GM18951 (cell line): Measurements from ENCODE around the gene CAPZA3.
"Not testable (repeated sequence)": the region's sequence is repeated elsewhere in the genome, so short reads cannot be mapped to it uniquely, and the experiment has no call there.

Experiments used
- POLR2A ChIP-seq: IDR thresholded peaks from 4 replicates; pipeline ENCODE4 v1.6.1; 2011; ENCODE audit warnings: mild to moderate bottlenecking; ENCODE audit not compliant: insufficient read length, insufficient read depth; ENCODE audit errors: extremely low read depth
- in situ Hi-C: fragments of 300-500 bp; cut with MboI; formaldehyde crosslinking; loops from one replicate; pipeline ENCODE4 v1.12.0; 2022; ENCODE audit warnings: low sequenced_read_pairs, mixed read lengths, inconsistent platforms; ENCODE audit not compliant: unreplicated experiment

Gene CAPZA3

DNA sequence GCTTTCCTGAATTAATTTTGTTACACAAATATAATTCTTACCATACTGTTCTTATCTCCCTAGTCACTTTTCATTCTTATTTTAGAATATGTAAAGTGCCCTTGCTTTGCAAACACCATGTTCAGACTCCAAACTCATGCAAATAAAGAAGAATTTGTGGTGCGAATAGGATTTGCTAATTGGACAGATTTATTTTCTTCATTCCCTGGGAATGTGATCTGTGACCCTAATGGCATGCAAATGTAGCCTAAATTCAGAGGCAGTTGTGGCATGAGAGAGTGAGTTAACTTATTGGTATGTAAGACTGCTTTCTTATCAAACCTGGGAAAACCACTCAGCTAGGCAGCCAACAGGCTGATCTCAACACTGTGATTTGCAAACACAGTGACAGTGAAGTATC is 10.0 kb downstream of the CAPZA3 start:
- in situ Hi-C loops = no loop called here
- no peak for TF ChIP-seq POLR2A

DNA sequence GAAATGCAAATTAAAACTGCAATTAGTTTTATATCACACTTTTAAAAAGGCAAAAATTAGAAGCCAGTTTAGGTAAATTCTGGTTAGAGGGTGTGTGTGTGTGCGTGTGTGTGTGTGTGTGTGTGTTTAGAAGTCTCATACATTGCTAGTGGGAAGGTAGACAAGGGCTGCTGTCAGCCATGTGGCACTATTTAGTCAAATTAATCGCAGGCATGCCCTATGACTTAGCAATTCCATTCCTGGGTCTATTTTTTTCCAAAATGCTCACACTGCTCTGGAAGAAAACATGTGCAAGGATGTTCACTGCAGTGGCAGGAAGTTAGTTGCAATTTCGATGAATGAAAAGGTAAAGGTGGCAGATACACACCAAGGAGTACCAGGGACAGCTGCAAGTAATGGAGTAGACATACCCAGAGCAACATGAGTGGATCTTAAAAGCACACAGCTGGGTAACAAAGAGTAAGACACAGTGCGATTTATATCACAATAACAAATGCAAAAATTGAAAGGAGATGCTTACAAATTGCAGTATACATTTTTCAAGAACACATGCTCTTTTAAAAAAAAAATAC is 11.6 kb downstream of the CAPZA3 start:
- in situ Hi-C loops = no loop called here
- TF ChIP-seq POLR2A = no peak

DNA sequence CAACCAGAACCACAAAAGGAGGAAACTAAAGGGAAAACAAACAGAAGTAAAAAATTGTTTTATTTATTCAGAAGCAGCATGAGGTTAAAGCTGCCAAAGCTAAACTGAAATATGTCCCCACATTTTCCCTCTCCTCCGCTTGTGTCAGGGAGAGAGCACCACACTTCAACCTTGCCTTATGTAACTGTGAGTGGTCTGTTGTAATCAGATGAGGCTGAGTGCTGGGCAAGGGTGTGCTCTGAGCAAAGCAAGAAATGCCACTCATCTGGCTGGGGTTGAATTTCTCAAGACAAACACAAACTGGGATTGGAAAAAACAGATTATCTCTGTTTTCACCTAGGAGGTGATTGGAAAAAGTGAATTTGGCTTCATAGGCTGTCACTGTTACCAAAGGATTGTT is 12.2 kb downstream of the CAPZA3 start:
- in situ Hi-C loops = no loop called here
- TF ChIP-seq POLR2A = no peak

DNA sequence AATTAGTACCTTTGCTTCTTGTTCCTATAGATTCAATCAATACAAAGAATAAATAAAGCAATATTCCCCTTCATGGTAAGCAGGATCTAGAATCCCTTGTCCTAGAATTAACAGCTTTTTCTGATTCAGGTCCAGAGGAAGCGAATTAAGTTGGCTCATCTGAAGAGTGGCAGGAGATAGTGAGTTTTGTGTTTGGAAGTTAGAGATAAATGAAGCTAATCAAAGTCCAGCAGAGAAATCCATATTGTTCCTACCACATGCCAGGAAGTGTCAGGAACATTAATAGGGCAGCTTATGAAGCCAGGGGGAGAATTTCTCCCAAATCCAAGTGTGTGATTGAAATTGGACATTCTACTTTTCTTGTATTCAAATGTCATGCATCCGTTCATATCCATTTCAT is 13.9 kb downstream of the CAPZA3 start:
- in situ Hi-C loops = no loop called here
- no peak for TF ChIP-seq POLR2A

DNA sequence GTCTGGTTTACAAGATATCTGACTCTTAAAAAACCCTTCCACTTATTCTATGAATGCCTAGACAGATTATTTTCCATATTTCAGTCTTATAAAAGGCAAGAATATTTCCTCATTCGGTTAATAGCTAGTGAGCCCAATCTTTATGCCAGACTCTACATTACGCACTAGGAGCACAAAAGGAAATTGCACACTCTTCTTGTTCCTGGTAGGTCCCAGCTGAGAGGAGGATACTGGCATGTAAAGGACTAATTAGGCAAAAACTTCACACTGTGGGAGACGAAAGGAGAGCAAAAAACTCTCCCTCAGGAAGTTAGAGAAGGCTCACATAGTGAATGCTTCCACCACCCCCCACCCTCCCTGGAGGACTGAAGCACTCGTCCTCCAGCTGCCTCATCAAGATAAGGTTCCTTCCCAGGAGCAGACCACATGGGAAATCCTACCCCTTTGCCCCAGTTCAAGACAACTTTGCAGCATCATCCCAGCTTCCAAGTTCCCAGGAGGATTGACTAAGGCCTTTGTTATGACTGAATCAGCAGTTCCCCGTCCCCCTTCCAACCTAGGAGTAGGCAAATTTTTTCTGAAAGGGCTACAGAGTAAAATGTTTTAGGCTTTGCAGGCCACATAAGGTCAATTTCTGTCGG is 14.5 kb downstream of the CAPZA3 start:
- no peak for TF ChIP-seq POLR2A
- in situ Hi-C loops = no loop called here

DNA sequence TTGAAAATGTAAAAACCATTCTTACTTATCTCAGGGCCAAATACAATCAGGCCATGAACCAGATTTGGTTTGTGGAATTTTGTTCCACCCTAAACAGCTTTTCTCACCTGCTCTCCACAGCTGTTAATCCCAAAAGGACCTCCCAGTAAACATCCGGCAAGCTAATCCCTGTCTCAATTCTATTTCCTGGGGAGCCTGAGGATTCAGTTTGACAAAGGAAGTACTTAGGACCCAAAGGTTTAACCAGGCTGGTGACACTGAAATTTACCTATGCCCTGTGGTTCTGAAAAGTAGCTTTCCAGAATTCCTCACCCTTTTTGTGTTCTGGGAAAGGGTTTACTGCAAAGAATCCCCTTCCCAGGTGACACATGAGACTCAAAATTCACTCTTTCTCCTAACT is 15.0 kb downstream of the CAPZA3 start:
- in situ Hi-C loops = no loop called here
- TF ChIP-seq POLR2A = no peak

DNA sequence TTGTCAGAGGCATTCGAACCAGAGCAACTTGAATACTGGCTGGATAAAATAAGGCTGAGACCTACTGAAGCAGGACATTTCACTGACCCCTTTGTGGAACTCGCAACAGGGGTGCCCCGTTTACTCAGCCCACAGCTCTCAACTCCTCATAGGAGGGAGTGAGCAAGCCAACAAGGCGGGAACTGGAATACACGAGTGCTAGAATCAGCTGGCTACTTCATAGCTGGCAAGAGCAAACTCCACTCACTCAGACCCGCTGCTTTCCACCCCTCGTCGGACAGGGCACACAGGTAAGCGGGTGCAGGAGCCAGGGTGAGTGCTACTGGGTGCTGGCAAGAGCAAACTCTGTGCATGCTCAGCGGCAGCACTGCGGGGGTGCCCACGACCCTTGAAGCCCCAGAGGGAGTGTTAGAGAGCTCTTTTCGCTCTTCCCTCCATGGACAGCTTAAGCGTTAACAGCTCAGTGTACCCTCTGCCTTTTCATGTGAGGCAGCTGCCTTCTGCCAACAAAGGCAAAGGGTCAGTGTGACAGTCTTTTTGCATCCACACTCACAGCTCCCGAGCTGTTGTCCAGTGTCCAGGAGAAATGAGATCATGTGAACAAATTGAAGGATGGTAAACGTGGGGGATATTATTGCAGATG is 15.7 kb downstream of the CAPZA3 start:
- no peak for TF ChIP-seq POLR2A
- in situ Hi-C loops = no loop called here

DNA sequence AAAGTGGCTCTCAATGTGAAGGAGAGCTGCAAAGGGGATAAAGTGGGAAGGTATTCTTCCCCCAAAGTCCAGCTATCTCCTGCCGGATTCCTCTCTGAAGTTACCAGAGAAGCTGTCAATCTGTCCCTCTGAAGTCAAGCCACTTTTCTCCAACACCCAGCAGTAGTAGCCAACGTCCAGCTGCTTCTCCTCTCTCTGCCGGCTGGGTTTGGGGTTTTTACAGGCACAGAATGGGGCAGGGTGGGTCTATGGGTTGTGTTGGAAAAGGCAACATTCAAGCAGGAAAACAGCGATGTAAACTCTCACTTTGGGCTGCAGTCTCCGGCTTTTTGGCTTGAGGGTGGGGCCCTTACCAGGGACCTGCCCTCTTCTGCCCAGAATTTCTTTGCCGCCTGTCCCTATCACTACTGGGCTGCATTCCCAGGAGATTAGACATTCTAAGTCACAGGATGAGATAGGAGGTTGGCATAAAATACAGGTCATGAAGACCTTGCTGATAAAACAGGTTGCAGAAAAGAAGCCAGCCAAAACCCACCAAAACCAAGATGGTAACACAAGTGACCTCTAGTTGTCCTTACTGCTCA is 16.3 kb downstream of the CAPZA3 start:
- in situ Hi-C loops = no loop called here
- TF ChIP-seq POLR2A = no peak

DNA sequence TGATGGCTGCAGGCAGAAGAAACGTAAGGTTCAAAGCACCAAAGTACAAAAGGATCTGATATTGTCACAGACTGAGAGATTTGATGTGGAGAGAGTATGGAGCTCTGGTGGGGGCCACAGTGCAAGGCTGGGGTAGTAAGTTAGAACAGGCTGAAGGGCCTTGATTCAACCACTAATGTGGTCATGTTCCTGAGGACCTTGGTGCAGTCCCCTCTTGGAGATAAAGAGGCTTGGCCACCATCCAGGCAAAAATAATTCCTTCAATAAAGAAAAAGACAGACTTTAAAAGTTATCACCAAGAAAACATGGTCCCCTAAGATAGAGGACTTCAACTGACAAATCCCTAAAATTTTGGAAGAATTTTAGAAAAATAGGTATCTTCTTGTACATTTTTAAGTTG is 17.4 kb downstream of the CAPZA3 start:
- in situ Hi-C loops = no loop called here
- TF ChIP-seq POLR2A = no peak

DNA sequence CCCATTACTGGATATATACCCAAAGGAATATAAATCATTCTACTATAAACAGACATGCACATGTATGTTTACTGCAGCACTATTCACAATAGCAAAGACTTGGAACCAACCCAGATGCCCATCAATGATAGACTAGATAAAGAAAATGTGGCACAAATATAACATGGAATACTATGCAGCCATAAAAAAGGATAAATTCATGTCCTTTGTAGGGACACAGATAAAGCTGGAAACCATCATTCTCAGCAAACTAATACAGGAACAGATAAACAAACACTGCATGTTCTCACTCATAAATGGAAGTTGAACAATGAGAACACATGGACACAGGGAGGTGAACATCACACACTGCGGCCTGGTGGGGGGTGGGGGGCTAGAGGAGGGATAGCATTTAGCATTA is 28.6 kb downstream of the CAPZA3 start:
- in situ Hi-C loops = not testable (repeated sequence)

DNA sequence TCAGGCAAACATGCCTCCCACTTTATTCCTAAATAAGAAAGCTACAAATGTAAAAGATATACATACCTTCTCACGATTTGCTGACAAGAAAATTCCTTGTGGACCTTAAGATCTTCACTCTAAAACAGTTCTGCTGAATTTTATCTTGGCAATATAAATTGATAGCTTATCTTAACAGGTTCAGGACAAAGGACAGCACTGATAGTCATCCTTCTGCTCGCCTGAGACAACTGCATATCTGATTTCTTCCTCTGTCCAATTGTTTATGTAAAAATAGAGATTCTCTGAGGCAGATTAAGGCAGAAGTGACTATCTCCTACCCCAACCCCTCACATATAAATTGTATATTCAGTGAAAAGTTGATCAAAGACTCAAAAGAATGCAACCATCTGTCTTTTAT is 44.9 kb downstream of the CAPZA3 start:
- in situ Hi-C loops = no loop called here

DNA sequence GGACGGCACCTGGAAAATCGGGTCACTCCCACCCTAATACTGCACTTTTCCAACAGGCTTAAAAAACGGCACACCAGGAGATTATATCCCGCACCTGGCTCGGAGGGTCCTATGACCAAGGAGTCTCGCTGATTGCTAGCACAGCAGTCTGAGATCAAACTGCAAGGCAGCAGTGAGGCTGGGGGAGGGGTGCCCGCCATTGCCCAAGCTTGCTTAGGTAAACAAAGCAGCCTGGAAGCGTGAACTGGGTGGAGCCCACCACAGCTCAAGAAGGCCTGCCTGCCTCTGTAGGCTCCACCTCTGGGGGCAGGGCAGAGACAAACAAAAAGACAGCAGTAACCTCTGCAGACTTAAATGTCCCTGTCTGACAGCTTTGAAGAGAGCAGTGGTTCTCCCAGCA is 47.5 kb downstream of the CAPZA3 start:
- in situ Hi-C loops = not testable (repeated sequence)

More for the DNA sequence above, 44.9 kb downstream of the CAPZA3 start:
- no peak for TF ChIP-seq POLR2A
